Measurements from ENCODE around the gene TAAR9.

GRCh38 chr6:132537145-132537544, 932 bp upstream of the TAAR9 start:
- TF ChIP-seq REST (IDR thresholded peaks at IDR 0.05; ENCODE audit: insufficient read depth in 1 of 2, low read depth in 2 of 2, low read length in 2 of 2) (no peak), POLR2AphosphoS5 (IDR thresholded peaks at IDR 0.05; ENCODE audit: low read depth, low read length) (no peak), TAF1 (IDR thresholded peaks at IDR 0.05; ENCODE audit: borderline replicate concordance, insufficient read depth, low read length) (no peak)
